ENCODE results near the gene CTAGE1.

DNA sequence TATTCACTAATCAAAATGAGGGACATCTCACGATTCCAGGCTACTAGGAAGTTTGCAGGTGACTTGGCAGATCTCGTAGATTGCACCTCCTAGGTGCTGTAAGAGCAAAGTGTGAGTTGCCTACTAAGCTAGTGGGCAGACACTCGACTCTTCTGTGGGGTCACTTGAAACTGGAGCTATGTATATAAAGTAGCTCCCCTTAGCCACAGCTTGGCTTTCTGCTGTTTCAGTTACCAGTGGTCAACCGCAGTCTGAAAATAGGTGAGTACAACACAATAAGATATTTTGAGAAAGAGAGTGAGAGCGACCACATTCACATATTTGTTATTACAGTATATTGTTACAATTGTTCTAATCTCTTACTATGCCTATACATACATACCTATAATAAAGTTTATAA is 23.3 kb downstream of the CTAGE1 start:
- TF ChIP-seq, protein P1, sequence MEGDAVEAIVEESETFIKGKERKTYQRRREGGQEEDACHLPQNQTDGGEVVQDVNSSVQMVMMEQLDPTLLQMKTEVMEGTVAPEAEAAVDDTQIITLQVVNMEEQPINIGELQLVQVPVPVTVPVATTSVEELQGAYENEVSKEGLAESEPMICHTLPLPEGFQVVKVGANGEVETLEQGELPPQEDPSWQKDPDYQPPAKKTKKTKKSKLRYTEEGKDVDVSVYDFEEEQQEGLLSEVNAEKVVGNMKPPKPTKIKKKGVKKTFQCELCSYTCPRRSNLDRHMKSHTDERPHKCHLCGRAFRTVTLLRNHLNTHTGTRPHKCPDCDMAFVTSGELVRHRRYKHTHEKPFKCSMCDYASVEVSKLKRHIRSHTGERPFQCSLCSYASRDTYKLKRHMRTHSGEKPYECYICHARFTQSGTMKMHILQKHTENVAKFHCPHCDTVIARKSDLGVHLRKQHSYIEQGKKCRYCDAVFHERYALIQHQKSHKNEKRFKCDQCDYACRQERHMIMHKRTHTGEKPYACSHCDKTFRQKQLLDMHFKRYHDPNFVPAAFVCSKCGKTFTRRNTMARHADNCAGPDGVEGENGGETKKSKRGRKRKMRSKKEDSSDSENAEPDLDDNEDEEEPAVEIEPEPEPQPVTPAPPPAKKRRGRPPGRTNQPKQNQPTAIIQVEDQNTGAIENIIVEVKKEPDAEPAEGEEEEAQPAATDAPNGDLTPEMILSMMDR (conservative IDR thresholded peaks at IDR 0.05; ENCODE audit: low read depth, low read length) = no peak
- no peak for TF ChIP-seq EZH2 (IDR thresholded peaks at IDR 0.05; ENCODE audit: low read length, unreplicated experiment)
- no peak for TF ChIP-seq EZH2phosphoT487 (IDR thresholded peaks at IDR 0.05; ENCODE audit: borderline replicate concordance, low read length)

Data from PC-3 (cell line).